ENCODE data around the gene MYOZ2. TPM values are rescaled to one million over a fixed set of nuclear protein-coding genes. Genes with fewer than 3 reads are reported as not detected.
"Not testable (repeated sequence)": the region's sequence is repeated elsewhere in the genome, so short reads cannot be mapped to it uniquely, and the experiment has no call there.

MYOZ2 gene
- total RNA-seq, 2 experiments from 2014 or later = not detected

DNA sequence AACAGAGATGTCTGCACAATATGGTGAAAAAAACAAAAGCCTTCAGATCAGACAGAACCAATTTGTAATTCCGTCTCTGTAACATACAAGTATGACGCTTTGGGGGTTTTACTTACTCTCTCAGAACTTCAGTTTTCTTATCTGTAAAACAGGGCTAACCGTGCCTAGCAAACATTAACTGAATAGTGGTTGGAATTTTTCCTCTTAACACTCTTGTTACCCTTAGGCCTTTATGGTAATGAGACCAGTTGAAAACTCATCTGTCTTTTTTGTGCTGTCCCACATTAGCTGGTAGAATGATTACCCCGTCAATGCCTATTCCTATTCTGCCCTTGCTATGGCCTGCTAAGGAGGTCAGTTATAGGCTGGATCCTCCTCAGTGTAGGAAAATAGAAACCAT lies 4.5 kb upstream of the MYOZ2 start:
- Mint-ChIP-seq H3K36me3 (ENCODE audit: low read depth) (no peaks in the 10 kb centered on the region), H3K27me3 (ENCODE audit: low read depth) (peaks cover 3% of the 10 kb centered on the region), H3K9me3 (ENCODE audit: insufficient read depth) (no peaks in the 10 kb centered on the region), H3K27ac (no peak overlapping the region), H3K4me1 (ENCODE audit: low read depth) (no peaks in the 10 kb centered on the region), H3K4me3 (no peak overlapping the region)
- ATAC-seq (no peak), DNase-seq (no peak)
- ChIA-PET CTCF (no interaction called here), POLR2A (no interaction called here)

DNA sequence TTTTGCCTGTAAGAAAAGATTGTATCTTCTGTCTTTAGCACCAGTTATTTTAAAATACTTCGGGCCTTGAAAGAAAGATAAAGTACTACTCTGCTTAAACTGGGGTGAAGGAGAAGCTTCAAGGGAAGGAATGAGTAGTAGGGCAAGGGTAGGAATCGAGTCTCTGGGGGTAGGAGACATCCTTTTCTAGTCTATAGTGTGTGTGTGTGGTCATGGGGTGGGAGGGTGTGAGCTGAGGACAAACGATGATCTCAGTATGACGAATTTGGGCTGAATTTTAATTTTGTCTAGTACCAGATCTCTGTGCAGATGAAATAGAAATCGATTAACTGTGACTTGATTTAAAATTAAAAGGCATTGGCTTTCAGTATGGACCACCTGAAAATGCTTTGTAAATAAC lies 3.3 kb upstream of the MYOZ2 start:
- peaks cover 3% of the 10 kb centered on the region for H3K27me3 Mint-ChIP-seq (ENCODE audit: low read depth)
- DNase-seq (no peak), ATAC-seq (no peak)
- H3K4me3 Mint-ChIP-seq = no peak overlapping the region
- H3K4me1 Mint-ChIP-seq (ENCODE audit: low read depth) = no peaks in the 10 kb centered on the region
- H3K9me3 Mint-ChIP-seq (ENCODE audit: insufficient read depth) = no peaks in the 10 kb centered on the region
- H3K27ac Mint-ChIP-seq = no peak overlapping the region
- ChIA-PET POLR2A (no interaction called here), CTCF (no interaction called here)
- H3K36me3 Mint-ChIP-seq (ENCODE audit: low read depth) = no peaks in the 10 kb centered on the region

DNA sequence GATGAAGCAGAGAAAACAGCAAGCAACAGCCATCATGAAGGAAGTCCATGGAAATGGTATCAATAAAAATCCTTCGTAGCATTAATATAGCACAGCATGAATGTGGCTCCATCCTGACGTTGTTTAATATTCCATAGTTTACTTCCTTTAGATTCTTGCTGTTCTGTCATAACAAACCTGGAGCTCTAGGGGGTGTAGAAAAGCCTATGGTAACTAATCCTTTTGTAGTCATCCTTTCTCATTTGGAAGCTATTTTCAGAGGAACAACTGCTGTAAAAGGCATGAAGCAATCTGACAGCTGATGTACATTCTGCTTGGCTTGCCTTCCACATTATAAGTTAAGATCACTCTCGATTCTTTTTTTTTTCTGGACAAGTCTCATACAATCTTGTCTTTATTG lies 914 bp downstream of the MYOZ2 start:
- Mint-ChIP-seq H3K27me3 (ENCODE audit: low read depth) (no peaks in the 10 kb centered on the region), H3K36me3 (ENCODE audit: low read depth) (no peaks in the 10 kb centered on the region), H3K27ac (no peak overlapping the region), H3K4me3 (no peak overlapping the region), H3K4me1 (ENCODE audit: low read depth) (peaks cover 27% of the 10 kb centered on the region), H3K9me3 (ENCODE audit: insufficient read depth) (no peaks in the 10 kb centered on the region)
- ChIA-PET CTCF (no interaction called here), POLR2A (no interaction called here)
- ATAC-seq (no peak), DNase-seq (no peak)

DNA sequence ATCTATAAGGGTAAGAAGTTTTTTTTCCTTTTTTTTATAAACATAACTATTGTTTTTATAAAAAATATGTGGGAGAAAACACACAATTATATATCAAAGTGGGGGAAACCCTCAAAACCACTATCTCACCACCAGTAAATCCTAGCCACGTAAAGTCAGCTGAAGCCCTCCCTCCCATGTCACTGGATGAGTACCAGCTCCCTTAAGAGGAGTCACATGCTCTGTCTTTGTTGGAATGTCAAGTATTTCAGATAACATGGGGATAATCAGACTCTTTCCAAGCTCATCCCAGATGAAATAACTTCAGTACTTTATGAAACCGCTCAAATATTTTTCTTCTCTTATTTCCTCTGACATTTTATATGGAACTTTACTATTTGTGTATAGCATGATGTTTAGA lies 2.4 kb downstream of the MYOZ2 start:
- no peaks in the 10 kb centered on the region for H3K27me3 Mint-ChIP-seq (ENCODE audit: low read depth)

DNA sequence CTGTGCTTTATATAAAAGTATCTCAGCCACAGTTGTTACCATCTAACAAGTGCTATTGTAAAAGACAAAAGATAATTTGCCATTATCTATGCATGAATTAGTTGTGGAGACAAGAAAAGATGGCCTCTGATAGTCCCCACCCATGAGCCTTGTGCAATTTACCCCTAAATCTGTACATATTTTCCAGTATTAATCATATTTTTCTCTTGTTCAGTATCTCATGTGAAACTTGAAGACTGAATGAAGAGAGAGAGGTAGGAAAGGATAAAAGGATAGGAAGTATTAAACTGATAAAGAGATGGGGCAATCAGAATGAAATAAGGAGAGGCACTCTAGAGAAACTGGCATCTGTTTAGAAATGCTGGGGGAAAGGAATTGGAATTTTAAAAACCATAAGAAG lies 3.7 kb downstream of the MYOZ2 start:
- H3K27ac Mint-ChIP-seq = peak overlapping the region; percentile 40
- no peaks in the 10 kb centered on the region for H3K27me3 Mint-ChIP-seq (ENCODE audit: low read depth)
- no peak for ATAC-seq
- ChIA-PET POLR2A (no interaction called here), CTCF (no interaction called here)
- H3K4me3 Mint-ChIP-seq = no peak overlapping the region
- peaks cover 27% of the 10 kb centered on the region for H3K4me1 Mint-ChIP-seq (ENCODE audit: low read depth)
- no peaks in the 10 kb centered on the region for H3K36me3 Mint-ChIP-seq (ENCODE audit: low read depth)
- H3K9me3 Mint-ChIP-seq (ENCODE audit: insufficient read depth) = no peaks in the 10 kb centered on the region
- no peak for DNase-seq

More for the DNA sequence above, 2.4 kb downstream of the MYOZ2 start:
- no peak for DNase-seq
- Mint-ChIP-seq H3K4me1 (ENCODE audit: low read depth) (peaks cover 27% of the 10 kb centered on the region), H3K36me3 (ENCODE audit: low read depth) (no peaks in the 10 kb centered on the region), H3K9me3 (ENCODE audit: insufficient read depth) (no peaks in the 10 kb centered on the region), H3K27ac (no peak overlapping the region), H3K4me3 (no peak overlapping the region)
- ChIA-PET POLR2A (interaction anchor here (0.6 kb wide), 1 partner anchor 34 kb away, joined by 3 read pairs; no protein-coding TSS in a partner anchor), CTCF (no interaction called here)
- ATAC-seq = no peak

DNA sequence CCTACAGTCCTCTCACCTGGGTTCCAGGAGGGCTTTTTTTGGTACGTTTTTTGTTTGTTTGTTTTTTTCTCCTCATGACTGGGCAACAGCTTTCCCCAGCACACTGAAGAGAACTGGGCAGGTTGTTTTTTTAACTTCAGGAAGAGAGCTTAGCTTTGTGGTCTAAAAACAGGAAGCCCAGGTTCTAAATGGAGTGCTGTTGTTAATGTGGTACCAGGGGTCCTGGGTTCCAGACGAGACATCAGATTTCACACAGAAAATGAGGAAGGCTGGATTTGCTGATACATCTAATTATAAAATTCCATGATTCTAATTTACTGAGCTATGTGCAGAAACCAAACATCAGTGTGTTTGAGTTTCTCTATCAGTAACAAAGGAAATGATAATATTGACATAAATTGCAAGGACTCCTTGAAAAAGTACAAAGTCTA lies 4.2 kb downstream of the MYOZ2 start:
- ChIA-PET CTCF (interaction anchor here (1.2 kb wide), 1 partner anchor 160 kb away, joined by 3 read pairs; a partner anchor contains a TSS), POLR2A (no interaction called here)
- ATAC-seq = peak; percentile 51
- H3K27me3 Mint-ChIP-seq (ENCODE audit: low read depth) = no peaks in the 10 kb centered on the region
- no peaks in the 10 kb centered on the region for H3K9me3 Mint-ChIP-seq (ENCODE audit: insufficient read depth)
- H3K4me1 Mint-ChIP-seq (ENCODE audit: low read depth) = peaks cover 27% of the 10 kb centered on the region
- peak overlapping the region; percentile 40 for H3K27ac Mint-ChIP-seq
- H3K4me3 Mint-ChIP-seq = peak overlapping the region; percentile 2
- H3K36me3 Mint-ChIP-seq (ENCODE audit: low read depth) = no peaks in the 10 kb centered on the region
- DNase-seq = no peak

DNA sequence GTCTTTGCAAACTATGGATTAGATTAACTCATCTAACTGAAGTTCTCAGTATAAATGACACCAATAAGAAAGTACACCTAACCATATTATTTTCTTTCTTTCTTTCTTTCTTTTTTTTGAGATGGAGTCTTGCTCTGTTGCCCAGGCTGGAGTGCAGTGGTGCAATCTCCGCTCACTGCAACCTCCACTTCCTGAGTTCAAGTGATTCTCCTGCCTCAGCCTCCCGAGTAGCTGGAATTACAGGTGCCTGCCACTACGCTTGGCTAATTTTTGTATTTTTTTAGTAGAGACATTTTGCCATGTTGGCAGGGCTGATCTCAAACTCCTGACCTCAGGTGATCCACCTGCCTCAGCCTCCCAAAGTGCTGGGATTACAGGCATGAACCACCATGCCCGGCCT lies 5.7 kb downstream of the MYOZ2 start:
- POLR2A ChIA-PET; H3K4me3 Mint-ChIP-seq; H3K27me3 Mint-ChIP-seq (ENCODE audit: low read depth); DNase-seq; H3K27ac Mint-ChIP-seq; H3K36me3 Mint-ChIP-seq (ENCODE audit: low read depth); ATAC-seq; H3K9me3 Mint-ChIP-seq (ENCODE audit: insufficient read depth); CTCF ChIA-PET: not testable (repeated sequence)
- peaks cover 27% of the 10 kb centered on the region for H3K4me1 Mint-ChIP-seq (ENCODE audit: low read depth)

DNA sequence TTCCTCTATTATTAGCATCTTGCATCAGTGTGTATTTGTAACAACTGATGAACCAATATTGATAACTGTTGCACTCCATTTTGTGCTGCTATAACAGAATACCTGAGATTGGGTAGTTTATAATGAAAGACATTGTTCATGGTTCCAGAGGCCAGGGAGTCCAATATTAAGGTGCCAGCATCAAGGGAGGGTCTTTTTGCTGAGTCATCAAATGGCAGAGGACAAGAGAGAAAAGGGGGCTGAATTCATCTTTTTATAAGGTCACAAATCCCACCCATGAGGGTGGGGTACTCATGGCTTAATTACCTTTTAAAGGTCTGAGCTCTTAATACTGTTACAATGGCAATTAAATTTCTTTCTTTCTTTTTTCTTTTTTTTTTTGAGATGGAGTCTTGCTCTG lies 7.2 kb downstream of the MYOZ2 start:
- ChIA-PET POLR2A (no interaction called here), CTCF (interaction anchor here (1.4 kb wide), 1 partner anchor 100 kb away, joined by 3 read pairs; no protein-coding TSS in a partner anchor)
- no peak for DNase-seq
- Mint-ChIP-seq H3K27me3 (ENCODE audit: low read depth) (no peaks in the 10 kb centered on the region), H3K27ac (no peak overlapping the region), H3K36me3 (ENCODE audit: low read depth) (no peaks in the 10 kb centered on the region), H3K4me3 (no peak overlapping the region), H3K9me3 (ENCODE audit: insufficient read depth) (no peaks in the 10 kb centered on the region), H3K4me1 (ENCODE audit: low read depth) (peaks cover 23% of the 10 kb centered on the region)
- no peak for ATAC-seq

DNA sequence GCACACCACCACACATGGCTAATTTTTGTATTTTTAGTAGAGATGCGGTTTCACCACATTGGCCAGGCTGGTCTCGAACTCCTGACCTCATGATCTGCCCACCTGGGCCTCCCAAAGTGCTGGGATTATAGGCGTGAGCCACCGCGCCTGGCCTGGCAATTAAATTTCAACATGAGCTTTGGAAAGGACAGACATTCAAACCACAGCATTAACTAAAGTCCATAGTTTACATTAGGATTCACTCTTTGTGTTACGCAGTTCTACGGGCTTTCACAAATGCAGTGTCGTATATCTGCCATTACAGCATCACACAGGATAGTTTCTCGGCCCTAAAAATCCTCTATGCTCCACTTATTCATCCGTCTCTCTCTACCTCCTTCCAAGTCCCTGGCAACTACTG lies 7.7 kb downstream of the MYOZ2 start:
- DNase-seq; H3K9me3 Mint-ChIP-seq (ENCODE audit: insufficient read depth); H3K4me3 Mint-ChIP-seq; POLR2A ChIA-PET; ATAC-seq; H3K27me3 Mint-ChIP-seq (ENCODE audit: low read depth); H3K36me3 Mint-ChIP-seq (ENCODE audit: low read depth); H3K27ac Mint-ChIP-seq: not testable (repeated sequence)
- CTCF ChIA-PET = interaction anchor here (1.4 kb wide), 1 partner anchor 101 kb away, joined by 3 read pairs; no protein-coding TSS in a partner anchor
- peaks cover 19% of the 10 kb centered on the region for H3K4me1 Mint-ChIP-seq (ENCODE audit: low read depth)

DNA sequence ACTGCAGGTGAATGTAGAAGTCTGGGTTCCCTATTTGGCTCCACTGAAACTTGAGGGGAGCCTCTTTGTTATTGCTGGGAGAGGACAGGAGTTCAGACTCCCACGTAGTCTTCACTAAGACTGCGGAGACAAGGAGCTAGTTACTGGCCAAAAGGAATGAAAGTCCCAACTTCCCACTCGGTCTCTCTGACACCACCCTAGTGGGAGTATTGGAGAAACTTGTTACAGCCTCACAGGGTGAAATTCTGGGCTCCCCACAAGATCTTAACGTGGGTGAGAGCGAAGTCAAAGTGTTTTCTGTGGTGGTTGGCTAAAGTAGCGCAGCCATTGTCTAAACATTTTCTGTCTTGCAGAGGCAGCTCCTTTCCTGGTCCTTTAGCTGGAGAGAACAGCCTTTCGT lies 13.5 kb downstream of the MYOZ2 start:
- H3K9me3 Mint-ChIP-seq (ENCODE audit: insufficient read depth) = no peaks in the 10 kb centered on the region
- no peaks in the 10 kb centered on the region for H3K27me3 Mint-ChIP-seq (ENCODE audit: low read depth)
- ChIA-PET POLR2A (no interaction called here), CTCF (no interaction called here)
- no peak overlapping the region for H3K4me3 Mint-ChIP-seq
- H3K27ac Mint-ChIP-seq = no peak overlapping the region
- H3K36me3 Mint-ChIP-seq (ENCODE audit: low read depth) = no peaks in the 10 kb centered on the region
- DNase-seq = no peak
- ATAC-seq = no peak
- H3K4me1 Mint-ChIP-seq (ENCODE audit: low read depth) = no peaks in the 10 kb centered on the region

DNA sequence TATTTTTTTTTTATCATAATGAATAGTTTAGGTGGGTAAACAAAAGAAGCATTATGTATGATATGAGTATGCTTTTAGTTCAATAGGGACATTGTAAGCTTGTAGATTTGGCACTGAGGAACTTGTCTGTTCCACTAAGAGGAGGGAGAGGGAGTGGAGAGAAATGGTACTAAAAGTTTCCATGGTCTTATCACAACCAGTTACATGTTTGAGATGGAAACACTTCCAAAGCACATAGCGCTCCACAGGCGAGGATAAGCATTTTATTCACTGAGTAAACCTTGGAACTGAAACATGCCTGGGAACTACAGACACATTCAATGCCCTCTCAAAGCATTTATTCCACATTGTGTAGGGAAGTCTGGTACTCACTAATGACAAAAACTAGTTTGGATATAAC lies 15.5 kb downstream of the MYOZ2 start:
- CTCF ChIA-PET = no interaction called here
- no peaks in the 10 kb centered on the region for H3K9me3 Mint-ChIP-seq (ENCODE audit: insufficient read depth)
- H3K36me3 Mint-ChIP-seq (ENCODE audit: low read depth) = no peaks in the 10 kb centered on the region
- H3K27me3 Mint-ChIP-seq (ENCODE audit: low read depth) = no peaks in the 10 kb centered on the region
- no peak for DNase-seq
- no peak overlapping the region for H3K27ac Mint-ChIP-seq
- no peak overlapping the region for H3K4me3 Mint-ChIP-seq
- POLR2A ChIA-PET = no interaction called here
- H3K4me1 Mint-ChIP-seq (ENCODE audit: low read depth) = no peaks in the 10 kb centered on the region
- no peak for ATAC-seq

DNA sequence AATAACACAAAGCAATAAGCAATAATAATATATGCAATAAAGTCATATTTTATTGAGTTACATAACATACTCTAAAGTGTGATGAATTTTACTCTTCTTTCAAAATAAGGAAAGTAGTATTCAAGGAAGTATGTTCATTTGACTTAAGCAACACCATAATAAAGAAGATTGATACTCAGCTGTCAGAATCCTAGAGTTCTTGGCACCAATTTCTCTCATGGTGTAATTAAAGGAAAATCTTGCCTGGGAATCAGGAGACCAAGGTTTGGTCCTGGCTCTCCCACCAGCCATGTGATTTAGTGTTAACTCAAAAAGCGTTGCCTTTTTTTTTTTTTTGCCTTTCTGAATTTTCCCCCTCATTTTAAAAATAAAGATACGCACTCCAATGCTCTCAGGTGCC lies 17.1 kb downstream of the MYOZ2 start:
- Mint-ChIP-seq H3K27ac (no peak overlapping the region), H3K36me3 (ENCODE audit: low read depth) (no peaks in the 10 kb centered on the region), H3K27me3 (ENCODE audit: low read depth) (no peaks in the 10 kb centered on the region), H3K4me3 (no peak overlapping the region), H3K9me3 (ENCODE audit: insufficient read depth) (no peaks in the 10 kb centered on the region), H3K4me1 (ENCODE audit: low read depth) (no peaks in the 10 kb centered on the region)
- ATAC-seq (no peak), DNase-seq (no peak)
- ChIA-PET CTCF (no interaction called here), POLR2A (no interaction called here)

DNA sequence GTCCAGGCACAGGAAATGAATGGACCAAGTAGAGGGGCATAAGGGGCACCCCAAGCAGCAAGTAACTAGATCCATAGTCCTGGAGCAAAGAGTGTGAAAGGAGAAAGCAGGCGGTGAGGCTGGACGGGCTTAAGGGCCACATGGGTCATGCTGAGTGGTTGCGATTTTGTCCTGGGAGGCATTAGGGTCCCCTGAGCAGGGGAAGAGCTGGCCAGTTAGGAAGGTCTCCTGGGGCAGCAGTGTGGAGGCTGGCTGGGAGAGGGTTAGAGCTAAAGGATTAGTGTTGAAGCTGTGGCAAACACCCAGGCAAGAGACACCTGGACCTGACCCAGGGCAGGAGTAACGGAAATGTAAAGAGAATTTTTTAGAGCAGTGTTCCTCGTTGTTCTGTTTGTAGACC lies 26.5 kb downstream of the MYOZ2 start:
- Mint-ChIP-seq H3K27me3 (ENCODE audit: low read depth) (peaks cover 8% of the 10 kb centered on the region), H3K36me3 (ENCODE audit: low read depth) (no peaks in the 10 kb centered on the region), H3K4me1 (ENCODE audit: low read depth) (no peaks in the 10 kb centered on the region), H3K9me3 (ENCODE audit: insufficient read depth) (no peaks in the 10 kb centered on the region), H3K4me3 (no peak overlapping the region), H3K27ac (no peak overlapping the region)
- CTCF ChIA-PET = no interaction called here
- DNase-seq (no peak), ATAC-seq (no peak)
- POLR2A ChIA-PET = no interaction called here
